K562 (cell line): Measurements from ENCODE around the gene GPX5. TPM values are rescaled to one million over a fixed set of nuclear protein-coding genes. Genes with fewer than 3 reads are reported as not detected.

Experiments
- E2F6 ChIP-seq, 2 experiments: IDR thresholded peaks; 2 replicates each; pipeline ENCODE4 v1.6.1; 2011; ENCODE audit warnings: borderline replicate concordance in 1 of 2, control low read depth in 1 of 2, low read depth in 1 of 2, low read length in 1 of 2, mild to moderate bottlenecking in 1 of 2, mixed read lengths in 1 of 2, moderate library complexity in 1 of 2; ENCODE audit not compliant: insufficient read depth in 1 of 2, insufficient read length in 1 of 2, poor library complexity in 1 of 2, severe bottlenecking in 1 of 2; ENCODE audit errors: extremely low read depth in 1 of 2
- ELF4 ChIP-seq: fragments of 450-650 bp; formaldehyde crosslinking; IDR thresholded peaks from 2 replicates; pipeline ENCODE4 v1.4.0; 2022; ENCODE audit warnings: missing genetic modification characterization
- FOXO4 ChIP-seq: fragments of 450-650 bp; formaldehyde crosslinking; IDR thresholded peaks from 2 replicates; pipeline ENCODE4 v1.4.0; 2020; ENCODE audit warnings: mild to moderate bottlenecking, moderate library complexity
- GATA2 ChIP-seq: sonication (generic); formaldehyde crosslinking; IDR thresholded peaks from 2 replicates; pipeline ENCODE4 v1.4.0; 2020; ENCODE audit warnings: mild to moderate bottlenecking, missing genetic modification reagents
- HOMEZ ChIP-seq: fragments of 250-450 bp; sonication (Bioruptor Pico); IDR thresholded peaks from 2 replicates; pipeline ENCODE4 v1.4.0; 2020; ENCODE audit warnings: mild to moderate bottlenecking, moderate library complexity
- HOXB6 ChIP-seq: fragments of 250-450 bp; sonication (Bioruptor Pico); IDR thresholded peaks from 2 replicates; pipeline ENCODE4 v1.5.1; 2022; ENCODE audit warnings: mild to moderate bottlenecking, borderline replicate concordance
- POLR2H ChIP-seq: IDR thresholded peaks from 2 replicates; pipeline ENCODE4 v1.6.1; 2016; ENCODE audit warnings: missing genetic modification characterization, low read depth, mild to moderate bottlenecking, control low read depth, missing compliant biosample characterization, moderate library complexity
- SMARCB1 ChIP-seq: IDR thresholded peaks from 2 replicates; pipeline ENCODE4 v1.6.1; 2011; ENCODE audit warnings: improper control_type of control experiment, low read depth; ENCODE audit not compliant: insufficient read length
- TBP ChIP-seq: optimal IDR thresholded peaks from 2 replicates; pipeline ENCODE3; 2011; ENCODE audit warnings: low read depth, low read length, improper control_type of control experiment
- TCF15 ChIP-seq: fragments of 250-450 bp; sonication (Bioruptor Pico); IDR thresholded peaks from 2 replicates; pipeline ENCODE4 v1.8.0; 2022; ENCODE audit warnings: moderate library complexity, mild to moderate bottlenecking, inconsistent platforms
- TEAD2 ChIP-seq: fragments of 450-650 bp; IDR thresholded peaks from 2 replicates; pipeline ENCODE4 v1.6.1; 2016; ENCODE audit warnings: missing genetic modification characterization, control low read depth, missing compliant biosample characterization
- WHSC1 ChIP-seq: IDR thresholded peaks from one replicate; pipeline ENCODE4 v1.6.1; 2012; ENCODE audit warnings: low read length, control low read depth, inconsistent platforms
- ZNF165 ChIP-seq: fragments of 250-450 bp; sonication (Bioruptor Pico); IDR thresholded peaks from 2 replicates; pipeline ENCODE4 v1.4.0; 2020; ENCODE audit warnings: borderline replicate concordance
- ZNF175 ChIP-seq: fragments of 200-800 bp; sonication (Bioruptor generic); IDR thresholded peaks from 2 replicates; pipeline ENCODE4 v1.6.1; 2016; ENCODE audit warnings: low read depth, mild to moderate bottlenecking, missing genetic modification characterization, missing compliant biosample characterization
- ZNF592 ChIP-seq: fragments of 450-650 bp; IDR thresholded peaks from 2 replicates; pipeline ENCODE4 v1.6.1; 2017; ENCODE audit warnings: antibody characterized with exemption, mild to moderate bottlenecking
- polyA plus RNA-seq, 8 experiments: library from polyadenylated mRNA; depleted of rRNA in 4 of 8; stranded (reverse) in 5 of 8; unstranded in 3 of 8; fragments of >200 nt; fragmentation: Nextera tagmentation in 2 of 8; fragmentation: Illumina TruSeq in 1 of 8; extraction: Ambion mirVana in 2 of 8; extraction: Trizol in 1 of 8; gene quantifications; 2 replicates each; pipeline versions ENCODE4 v1.2.1 to v1.2.3, GENCODE V29; 2011 to 2014; ENCODE audit warnings: inconsistent platforms in 1 of 8, missing spikeins in 1 of 8
- total RNA-seq, 7 experiments: library from RNA; depleted of rRNA in 6 of 7; stranded (reverse); fragments of >200 nt in 6 of 7; fragmentation: Illumina TruSeq in 2 of 7; extraction: Trizol in 2 of 7; gene quantifications; 2 replicates each; pipeline versions ENCODE4 v1.2.1 to v1.2.3, GENCODE V29; 2011 to 2021; ENCODE audit warnings: low replicate concordance in 1 of 7

GPX5 gene
- total and polyA plus RNA-seq, 9 of the 15 experiments (the other 6 are each of a cell fraction or from before 2014, with no cell fraction given): 0.07 to 0.18 (median 0.15) TPM; not detected in 6

- TF ChIP-seq TEAD2 (tag) (peak; percentile 78), ELF4 (CRISPR knock-in tag) (peak; percentile 78), WHSC1 (no peak), FOXO4 (CRISPR knock-in tag) (0 out of 2 replicates have a peak, but pooled peaks have one; percentile 38), ZNF175 (CRISPR knock-in tag) (peak; percentile 91), ZNF592 (peak; percentile 95), SMARCB1 (no peak), POLR2H (peak; percentile 79), TCF15 (peak; percentile 85; the same call in 1 of the 2 replicates), TBP (peak; percentile 45), E2F6 (IDR thresholded peaks at IDR 0.05; ENCODE audit: borderline replicate concordance in 1 of 2, extremely low read depth in 1 of 2, insufficient read depth in 1 of 2, insufficient read length in 1 of 2, low read depth in 1 of 2, low read length in 1 of 2, poor library complexity in 1 of 2, severe bottlenecking in 1 of 2) (peak; percentile 26 to 57), GATA2 (CRISPR knock-in tag) (peak; percentile 71), HOMEZ (CRISPR knock-in tag) (no peak), HOXB6 (CRISPR knock-in tag) (no peak), ZNF165 (0 out of 2 replicates have a peak, but pooled peaks have one; percentile 25)
These were observed 28.6 kb downstream of the GPX5 start (continued) for GRCh38 chr6:28553986-28554881.
